IMR-90 (cell line): ENCODE data around the gene EPHA2. TPM values are rescaled to one million over a fixed set of nuclear protein-coding genes. Genes with fewer than 3 reads are reported as not detected.

Experiments
- ATAC-seq: fragments of 200-7000 bp; cut with Tn5 transposase; 2 replicates; pipeline ENCODE4 v1.9.1; 2020; ENCODE audit warnings: low read depth, mild to moderate bottlenecking, moderate library complexity
- BruUV-seq: library from RNA; stranded (reverse); fragments of 400-500 nt; replicated peaks from 2 replicates; lab custom pipeline; 2021; lab: Mats Ljungman, UMichigan
- CTCF ChIA-PET: fragments of 300-600 bp; formaldehyde crosslinking; extraction: SDS; loops from one replicate; lab custom pipeline; 2021; ENCODE audit warnings: antibody characterized with exemption; lab: Yijun Ruan, JAX
- POLR2A ChIA-PET: fragments of 300-600 bp; sonication (Branson Sonifier 250); formaldehyde crosslinking; loops from one replicate; lab custom pipeline; 2022; ENCODE audit warnings: antibody characterized with exemption; ENCODE audit not compliant: unreplicated experiment; lab: Charles Lee
- DNase-seq: peaks from one replicate; pipeline ENCODE4 v3.0.0; 2013
- H2AFZ ChIP-seq: replicated peaks from 2 replicates; pipeline ENCODE3; 2013; ENCODE audit warnings: low read length, mild to moderate bottlenecking; ENCODE audit not compliant: poor library complexity
- H2AK5ac ChIP-seq: 2 replicates; pipeline ENCODE4 v1.6.1; 2013; ENCODE audit warnings: low read depth, low read length, inconsistent platforms
- H2AK9ac ChIP-seq: replicated peaks from 2 replicates; pipeline ENCODE3; 2013; ENCODE audit warnings: mild to moderate bottlenecking, low read depth, low read length, moderate library complexity; ENCODE audit not compliant: poor library complexity
- H2BK120ac ChIP-seq: 2 replicates; pipeline ENCODE4 v1.6.1; 2013; ENCODE audit warnings: low read depth, low read length, inconsistent platforms
- H2BK15ac ChIP-seq: 3 replicates; pipeline ENCODE4 v1.6.1; 2013; ENCODE audit warnings: low read depth, low read length, inconsistent platforms
- H2BK20ac ChIP-seq: 2 replicates; pipeline ENCODE4 v1.6.1; 2013; ENCODE audit warnings: low read depth, mild to moderate bottlenecking, inconsistent platforms, low read length, moderate library complexity
- H2BK5ac ChIP-seq: 2 replicates; pipeline ENCODE4 v1.6.1; 2013; ENCODE audit warnings: mild to moderate bottlenecking, low read depth, low read length, inconsistent platforms; ENCODE audit not compliant: poor library complexity, severe bottlenecking
- H3K14ac ChIP-seq: replicated peaks from 2 replicates; pipeline ENCODE4 v1.6.1; 2013; ENCODE audit warnings: low read depth, low read length, inconsistent platforms
- H3K18ac ChIP-seq: 2 replicates; pipeline ENCODE4 v1.6.1; 2013; ENCODE audit warnings: low read depth, low read length, control low read depth
- H3K23ac ChIP-seq: 2 replicates; pipeline ENCODE4 v1.6.1; 2013; ENCODE audit warnings: low read depth, low read length, inconsistent platforms
- H3K27ac ChIP-seq: 2 replicates; pipeline ENCODE4 v1.5.1; 2013; ENCODE audit warnings: mild to moderate bottlenecking, control low read depth, low read length; ENCODE audit not compliant: insufficient read depth
- H3K27me3 ChIP-seq: 2 replicates; pipeline ENCODE4 v1.6.1; 2013; ENCODE audit warnings: low read length; ENCODE audit not compliant: control insufficient read depth, insufficient read depth
- H3K36me3 ChIP-seq: 2 replicates; pipeline ENCODE4 v1.6.1; 2013; ENCODE audit warnings: low read length, mixed read lengths; ENCODE audit not compliant: control insufficient read depth, insufficient read depth
- H3K4ac ChIP-seq: 2 replicates; pipeline ENCODE4 v1.6.1; 2013; ENCODE audit warnings: low read depth, low read length, inconsistent platforms
- H3K4me1 ChIP-seq: 2 replicates; pipeline ENCODE4 v1.6.1; 2013; ENCODE audit warnings: low read length, mixed read lengths; ENCODE audit not compliant: control insufficient read depth, insufficient read depth
- H3K4me2 ChIP-seq: 2 replicates; pipeline ENCODE4 v1.6.1; 2013; ENCODE audit warnings: low read depth, mild to moderate bottlenecking, control low read depth, low read length, moderate library complexity
- H3K4me3 ChIP-seq: 2 replicates; pipeline ENCODE4 v1.5.1; 2013; ENCODE audit warnings: low read depth, mild to moderate bottlenecking, control low read depth, low read length, moderate library complexity; ENCODE audit not compliant: insufficient read depth
- H3K56ac ChIP-seq: 2 replicates; pipeline ENCODE4 v1.6.1; 2013; ENCODE audit warnings: low read length, inconsistent platforms; ENCODE audit not compliant: insufficient read depth; ENCODE audit errors: extremely low read depth
- H3K79me1 ChIP-seq, 2 experiments: 2 replicates each; pipeline ENCODE4 v1.6.1; 2013; ENCODE audit warnings: low read length in 2 of 2, inconsistent platforms in 1 of 2, low read depth in 1 of 2
- H3K9ac ChIP-seq: 2 replicates; pipeline ENCODE4 v1.6.1; 2013; ENCODE audit warnings: low read depth, low read length, control low read depth
- H3K9me1 ChIP-seq: 2 replicates; pipeline ENCODE4 v1.6.1; 2013; ENCODE audit warnings: low read length, inconsistent platforms; ENCODE audit not compliant: insufficient read depth
- H3K9me3 ChIP-seq: 2 replicates; pipeline ENCODE4 v1.6.1; 2013; ENCODE audit warnings: low read length; ENCODE audit not compliant: control insufficient read depth, insufficient read depth
- H4K20me1 ChIP-seq: 2 replicates; pipeline ENCODE4 v1.6.1; 2013; ENCODE audit warnings: low read length, inconsistent platforms; ENCODE audit not compliant: insufficient read depth
- H4K5ac ChIP-seq: 2 replicates; pipeline ENCODE4 v1.6.1; 2013; ENCODE audit warnings: mild to moderate bottlenecking, low read depth, low read length, control low read depth
- H4K8ac ChIP-seq, 2 experiments: 2 replicates each; pipeline ENCODE4 v1.6.1; 2013; ENCODE audit warnings: low read depth in 2 of 2, low read length in 2 of 2, control low read depth in 1 of 2, inconsistent platforms in 1 of 2
- H4K91ac ChIP-seq: 2 replicates; pipeline ENCODE4 v1.6.1; 2013; ENCODE audit warnings: low read depth, low read length, inconsistent platforms; ENCODE audit not compliant: insufficient read depth
- BHLHE40 ChIP-seq: fragments of 150-350 bp; IDR thresholded peaks from 2 replicates; pipeline ENCODE4 v1.6.1; 2016; ENCODE audit warnings: mild to moderate bottlenecking, low read depth, low read length
- CEBPB ChIP-seq: IDR thresholded peaks from 2 replicates; pipeline ENCODE4 v1.6.1; 2012; ENCODE audit warnings: low read depth, low read length, improper control_type of control experiment
- CHD1 ChIP-seq: IDR thresholded peaks from 2 replicates; pipeline ENCODE4 v1.6.1; 2012; ENCODE audit warnings: low read depth, low read length, improper control_type of control experiment
- CTCF ChIP-seq: conservative IDR thresholded peaks from 2 replicates; pipeline ENCODE4 v1.5.1; 2012; ENCODE audit warnings: mild to moderate bottlenecking, low read depth, low read length, improper control_type of control experiment
- ELK1 ChIP-seq: fragments of 150-350 bp; IDR thresholded peaks from 2 replicates; pipeline ENCODE4 v1.6.1; 2016; ENCODE audit warnings: low read depth, mild to moderate bottlenecking, low read length, moderate library complexity, borderline replicate concordance
- FOS ChIP-seq: fragments of 150-350 bp; IDR thresholded peaks from 2 replicates; pipeline ENCODE4 v1.6.1; 2016; ENCODE audit warnings: low read depth, low read length
- MAFK ChIP-seq: IDR thresholded peaks from 2 replicates; pipeline ENCODE4 v1.6.1; 2012; ENCODE audit warnings: low read depth, low read length, improper control_type of control experiment
- MAZ ChIP-seq: IDR thresholded peaks from 2 replicates; pipeline ENCODE4 v1.6.1; 2012; ENCODE audit warnings: low read depth, mild to moderate bottlenecking, low read length, improper control_type of control experiment, moderate library complexity, borderline replicate concordance
- MXI1 ChIP-seq: IDR thresholded peaks from 2 replicates; pipeline ENCODE4 v1.6.1; 2012; ENCODE audit warnings: low read depth, mild to moderate bottlenecking, low read length, moderate library complexity, borderline replicate concordance
- NFE2L2 ChIP-seq: fragments of 150-350 bp; IDR thresholded peaks from 2 replicates; pipeline ENCODE4 v1.6.1; 2016; ENCODE audit warnings: low read depth, mild to moderate bottlenecking, low read length
- POLR2A ChIP-seq: IDR thresholded peaks from 2 replicates; pipeline ENCODE4 v1.6.1; 2012; ENCODE audit warnings: mild to moderate bottlenecking, low read depth, low read length
- RAD21 ChIP-seq: IDR thresholded peaks from 2 replicates; pipeline ENCODE4 v1.6.1; 2012; ENCODE audit warnings: low read length, improper control_type of control experiment
- RCOR1 ChIP-seq: IDR thresholded peaks from 2 replicates; pipeline ENCODE4 v1.6.1; 2012; ENCODE audit warnings: mild to moderate bottlenecking, low read length, improper control_type of control experiment; ENCODE audit not compliant: insufficient replicate concordance
- RFX5 ChIP-seq: IDR thresholded peaks from 2 replicates; pipeline ENCODE4 v1.8.0; 2012; ENCODE audit warnings: low read depth, mild to moderate bottlenecking, low read length, moderate library complexity
- SMC3 ChIP-seq: fragments of 150-350 bp; IDR thresholded peaks from 2 replicates; pipeline ENCODE4 v1.6.1; 2016; ENCODE audit warnings: low read depth, mild to moderate bottlenecking, antibody characterized with exemption, low read length, moderate library complexity
- USF2 ChIP-seq: fragments of 150-350 bp; IDR thresholded peaks from 2 replicates; pipeline ENCODE4 v1.6.1; 2017; ENCODE audit warnings: mild to moderate bottlenecking, antibody characterized with exemption, low read length, low read depth
- WGBS, 2 experiments: methylation state at CpG; one replicate each; pipeline versions ENCODE4 v1.1.5 to v1.1.7; 2013; ENCODE audit warnings: missing lambda C conversion rate in 2 of 2; ENCODE audit not compliant: insufficient read length in 1 of 2; ENCODE audit errors: extremely low coverage in 2 of 2; 5-methylcytosine and 5-hydroxymethylcytosine counted together
- dilution Hi-C: fragments of 300-500 bp; cut with HindIII; formaldehyde crosslinking; loops from one replicate; pipeline ENCODE4 v1.14.3; 2018; ENCODE audit warnings: low sequenced_read_pairs; ENCODE audit not compliant: unreplicated experiment
- in situ Hi-C: fragments of 300-500 bp; cut with MboI; formaldehyde crosslinking; loops from 3 replicates; pipeline ENCODE4 v1.14.3; 2019; ENCODE audit warnings: low sequenced_read_pairs, inconsistent platforms, mixed read lengths
- intact Hi-C: fragments of 100-400 bp; cut with micrococcal nuclease; formaldehyde crosslinking; loops from 2 replicates; pipeline ENCODE4 v1.10.0; 2022
- polyA plus RNA-seq, 3 experiments: library from polyadenylated mRNA; depleted of rRNA; stranded (reverse); fragments of >200 nt; gene quantifications; 2 replicates each; pipeline ENCODE4 v1.2.3, GENCODE V29; 2012; ENCODE audit warnings: low replicate concordance in 1 of 3
- total RNA-seq: library from RNA; depleted of rRNA; stranded (reverse); fragments of >200 nt; gene quantifications from 2 replicates; pipeline ENCODE4 v1.2.3, GENCODE V29; 2012

Gene EPHA2
- total and polyA plus RNA-seq, 2 of the 4 experiments (the other 2 are of a cell fraction), result 24.0 to 72.6 TPM

- Histone ChIP-seq H3K9ac (no peak overlapping the region), H2BK5ac (no peak overlapping the region), H4K91ac (no peak overlapping the region), H2BK120ac (no peak overlapping the region), H3K79me1 (peaks cover 6 to 72% of the 10 kb centered on the region in 2 experiments), H4K8ac (no peak overlapping the region), H2AK5ac (no peak overlapping the region), H3K27me3 (no peaks in the 10 kb centered on the region), H3K27ac (no peak overlapping the region), H3K36me3 (peaks cover 70% of the 10 kb centered on the region), H2BK20ac (no peak overlapping the region), H3K56ac (no peak overlapping the region), H3K18ac (no peak overlapping the region), H3K4me1 (peaks cover 12% of the 10 kb centered on the region), H2AFZ (no peak overlapping the region), H3K14ac (no peak overlapping the region), H3K4ac (no peak overlapping the region), H4K5ac (no peak overlapping the region), H4K20me1 (peaks cover 60% of the 10 kb centered on the region), H2AK9ac (peak overlapping the region; percentile 72), H3K9me1 (peaks cover 11% of the 10 kb centered on the region), H3K4me3 (no peak overlapping the region), H3K4me2 (no peak overlapping the region), H3K9me3 (no peaks in the 10 kb centered on the region), H2BK15ac (no peak overlapping the region), H3K23ac (no peak overlapping the region)
- ATAC-seq, result no peak
- no TSS peak for BruUV-seq
- intact Hi-C loops, result no loop called here
- POLR2A ChIA-PET, result no interaction called here
- WGBS, 2 experiments, result 100% methylated on average over 1 of the region's 9 CpGs; no CpG with 5 or more reads in 1 of the 2 experiments
- CTCF ChIA-PET, result no interaction called here
- DNase-seq, result no peak
- in situ Hi-C loops, result no loop called here
- dilution Hi-C loops, result no loop called here
- TF ChIP-seq FOS (no peak), CTCF (no peak), MAFK (no peak), SMC3 (no peak), CHD1 (no peak), NFE2L2 (no peak), ELK1 (no peak), RFX5 (no peak), CEBPB (no peak), MAZ (no peak), BHLHE40 (no peak), POLR2A (no peak), RAD21 (no peak), MXI1 (no peak), RCOR1 (no peak), USF2 (no peak)
Measured at GRCh38 chr1:16126160-16126559, 29.7 kb downstream of the EPHA2 start.
